Measurements from ENCODE around the gene PSMD10. TPM values are rescaled to one million over a fixed set of nuclear protein-coding genes. Genes with fewer than 3 reads are reported as not detected.
A peak's percentile ranks its signal among the peaks of the same experiment; 100 is the strongest.

Gene PSMD10
- total RNA-seq, 1 experiment from 2014 or later: 88.6 TPM

DNA sequence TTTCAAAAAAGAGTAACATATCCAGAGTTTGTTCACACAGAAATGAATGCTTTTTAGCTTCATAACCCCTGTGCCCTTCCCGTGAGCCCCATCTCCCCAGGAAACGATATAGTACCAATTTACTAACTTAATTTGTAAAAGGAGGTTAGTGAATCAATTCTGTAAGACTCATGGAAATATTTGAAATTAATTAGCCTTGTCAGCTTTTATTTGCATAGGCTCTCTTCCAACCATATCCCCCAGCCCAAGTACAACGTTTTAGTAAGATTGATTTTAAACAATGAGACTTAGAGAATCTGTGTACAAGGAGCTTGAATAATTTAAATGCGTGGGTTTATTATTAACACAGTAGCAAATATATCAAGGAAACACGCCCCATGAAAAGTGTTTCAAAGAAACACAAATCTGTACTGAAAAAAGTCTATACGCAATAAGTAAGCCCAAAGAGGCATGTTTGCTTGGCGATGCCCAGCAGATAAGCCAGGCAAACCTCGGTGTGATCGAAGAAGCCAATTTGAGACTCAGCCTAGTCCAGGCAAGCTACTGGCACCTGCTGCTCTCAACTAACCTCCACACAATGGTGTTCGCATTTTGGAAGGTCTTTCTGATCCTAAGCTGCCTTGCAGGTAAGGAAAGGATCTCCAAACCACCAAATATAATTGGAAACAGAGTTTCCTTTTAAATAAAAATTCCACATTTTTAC is 46.6 kb downstream of the PSMD10 start, which contains the start of gene VSIG1:
Gene VSIG1, plus strand, starts transcription at position 512 of the 703 bp plus-strand sequence. Its CDS starts 66 bp downstream, at position 578.
- intact Hi-C loops (cut with micrococcal nuclease; ENCODE audit: unreplicated experiment) (no loop called here), in situ Hi-C loops (cut with HindIII; ENCODE audit: low pct_unique_long_range_greater_than_20kb, low sequenced_read_pairs) (no loop called here)
- BruUV-seq (replicated peaks): no TSS peak
- Histone ChIP-seq H3K4me1 (ENCODE audit: control insufficient read depth, insufficient read depth, low read length) (no peaks in the 10 kb centered on the region), H3K9me3 (ENCODE audit: control insufficient read depth, insufficient read depth, low read depth, low read length) (no peaks in the 10 kb centered on the region), H3K27ac (ENCODE audit: low read length) (no peak within 1 kb of the TSS), H3K4me3 (ENCODE audit: low read depth in 2 of 2, low read length in 2 of 2) (no peak within 1 kb of the TSS), H3K27me3 (ENCODE audit: control insufficient read depth, insufficient read depth, low read length) (no peaks in the 10 kb centered on the region), H3K36me3 (ENCODE audit: control insufficient read depth, insufficient read depth, low read length) (no peaks in the 10 kb centered on the region)
- no peak for TF ChIP-seq SIN3A (IDR thresholded peaks at IDR 0.05; ENCODE audit: borderline replicate concordance, insufficient read depth, low read depth, low read length)
- TF ChIP-seq, protein P1, sequence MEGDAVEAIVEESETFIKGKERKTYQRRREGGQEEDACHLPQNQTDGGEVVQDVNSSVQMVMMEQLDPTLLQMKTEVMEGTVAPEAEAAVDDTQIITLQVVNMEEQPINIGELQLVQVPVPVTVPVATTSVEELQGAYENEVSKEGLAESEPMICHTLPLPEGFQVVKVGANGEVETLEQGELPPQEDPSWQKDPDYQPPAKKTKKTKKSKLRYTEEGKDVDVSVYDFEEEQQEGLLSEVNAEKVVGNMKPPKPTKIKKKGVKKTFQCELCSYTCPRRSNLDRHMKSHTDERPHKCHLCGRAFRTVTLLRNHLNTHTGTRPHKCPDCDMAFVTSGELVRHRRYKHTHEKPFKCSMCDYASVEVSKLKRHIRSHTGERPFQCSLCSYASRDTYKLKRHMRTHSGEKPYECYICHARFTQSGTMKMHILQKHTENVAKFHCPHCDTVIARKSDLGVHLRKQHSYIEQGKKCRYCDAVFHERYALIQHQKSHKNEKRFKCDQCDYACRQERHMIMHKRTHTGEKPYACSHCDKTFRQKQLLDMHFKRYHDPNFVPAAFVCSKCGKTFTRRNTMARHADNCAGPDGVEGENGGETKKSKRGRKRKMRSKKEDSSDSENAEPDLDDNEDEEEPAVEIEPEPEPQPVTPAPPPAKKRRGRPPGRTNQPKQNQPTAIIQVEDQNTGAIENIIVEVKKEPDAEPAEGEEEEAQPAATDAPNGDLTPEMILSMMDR (IDR thresholded peaks at IDR 0.05): no peak
- no peak for TF ChIP-seq POLR2AphosphoS5 (IDR thresholded peaks at IDR 0.05; ENCODE audit: low read depth, low read length)
- no peak for TF ChIP-seq TCF7L2 (IDR thresholded peaks at IDR 0.05; ENCODE audit: low read depth, low read length)
- TF ChIP-seq, protein P2, sequence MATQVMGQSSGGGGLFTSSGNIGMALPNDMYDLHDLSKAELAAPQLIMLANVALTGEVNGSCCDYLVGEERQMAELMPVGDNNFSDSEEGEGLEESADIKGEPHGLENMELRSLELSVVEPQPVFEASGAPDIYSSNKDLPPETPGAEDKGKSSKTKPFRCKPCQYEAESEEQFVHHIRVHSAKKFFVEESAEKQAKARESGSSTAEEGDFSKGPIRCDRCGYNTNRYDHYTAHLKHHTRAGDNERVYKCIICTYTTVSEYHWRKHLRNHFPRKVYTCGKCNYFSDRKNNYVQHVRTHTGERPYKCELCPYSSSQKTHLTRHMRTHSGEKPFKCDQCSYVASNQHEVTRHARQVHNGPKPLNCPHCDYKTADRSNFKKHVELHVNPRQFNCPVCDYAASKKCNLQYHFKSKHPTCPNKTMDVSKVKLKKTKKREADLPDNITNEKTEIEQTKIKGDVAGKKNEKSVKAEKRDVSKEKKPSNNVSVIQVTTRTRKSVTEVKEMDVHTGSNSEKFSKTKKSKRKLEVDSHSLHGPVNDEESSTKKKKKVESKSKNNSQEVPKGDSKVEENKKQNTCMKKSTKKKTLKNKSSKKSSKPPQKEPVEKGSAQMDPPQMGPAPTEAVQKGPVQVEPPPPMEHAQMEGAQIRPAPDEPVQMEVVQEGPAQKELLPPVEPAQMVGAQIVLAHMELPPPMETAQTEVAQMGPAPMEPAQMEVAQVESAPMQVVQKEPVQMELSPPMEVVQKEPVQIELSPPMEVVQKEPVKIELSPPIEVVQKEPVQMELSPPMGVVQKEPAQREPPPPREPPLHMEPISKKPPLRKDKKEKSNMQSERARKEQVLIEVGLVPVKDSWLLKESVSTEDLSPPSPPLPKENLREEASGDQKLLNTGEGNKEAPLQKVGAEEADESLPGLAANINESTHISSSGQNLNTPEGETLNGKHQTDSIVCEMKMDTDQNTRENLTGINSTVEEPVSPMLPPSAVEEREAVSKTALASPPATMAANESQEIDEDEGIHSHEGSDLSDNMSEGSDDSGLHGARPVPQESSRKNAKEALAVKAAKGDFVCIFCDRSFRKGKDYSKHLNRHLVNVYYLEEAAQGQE (IDR thresholded peaks at IDR 0.05; ENCODE audit: insufficient read depth in 1 of 2, low read depth in 2 of 2, low read length in 1 of 2): no peak
- ATAC-seq: no peak
- no peak for DNase-seq (ENCODE audit: low read depth, low spot score)
- CTCF ChIA-PET: no interaction called here
- POLR2A ChIA-PET: interaction anchor here (0.6 kb wide), 1 partner anchor 43 kb away, joined by 3 read pairs; no protein-coding TSS in a partner anchor

DNA sequence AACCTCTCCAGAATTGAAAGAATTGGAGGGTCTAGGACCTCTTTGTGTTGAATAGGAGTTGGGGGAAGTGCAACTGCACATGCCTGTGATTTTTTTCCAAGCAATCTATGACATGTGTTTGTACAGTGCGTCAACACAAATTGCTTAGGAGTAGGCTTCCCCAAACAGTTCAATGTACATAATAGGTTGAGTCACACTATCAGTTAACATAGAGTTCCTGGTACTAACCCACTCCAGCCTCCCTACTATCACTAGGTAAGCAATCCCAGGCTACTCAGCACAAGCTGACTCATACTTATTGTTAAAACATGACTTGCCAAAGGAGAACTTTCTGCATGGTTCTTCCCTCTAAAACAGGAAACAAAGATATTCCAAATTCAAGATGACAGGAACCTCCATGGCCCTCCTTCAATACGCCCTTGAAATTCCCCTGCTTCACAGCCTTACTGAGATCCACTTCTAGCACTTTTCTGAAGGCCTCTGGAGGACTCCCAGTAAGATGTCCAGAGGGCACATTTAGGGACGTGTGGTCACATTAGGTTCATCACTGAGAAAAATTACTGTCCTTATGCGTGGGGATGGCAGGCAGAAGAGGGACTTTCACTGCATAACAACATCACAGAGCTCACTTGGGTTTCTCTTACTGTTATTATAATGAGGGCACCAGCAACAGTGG is 54.9 kb downstream of the PSMD10 start:
- no peaks in the 10 kb centered on the region for H3K27me3 ChIP-seq (ENCODE audit: control insufficient read depth, insufficient read depth, low read length)
- ChIA-PET POLR2A (no interaction called here), CTCF (no interaction called here)
- H3K27ac ChIP-seq (ENCODE audit: low read length): peak overlapping the region; percentile 89
- no peaks in the 10 kb centered on the region for H3K9me3 ChIP-seq (ENCODE audit: control insufficient read depth, insufficient read depth, low read depth, low read length)
- in situ Hi-C loops (cut with HindIII; ENCODE audit: low pct_unique_long_range_greater_than_20kb, low sequenced_read_pairs): no loop called here
- H3K4me1 ChIP-seq (ENCODE audit: control insufficient read depth, insufficient read depth, low read length): peaks cover 34% of the 10 kb centered on the region
- no TSS peak for BruUV-seq (replicated peaks)
- DNase-seq (ENCODE audit: low read depth, low spot score) (peak; percentile 89), ATAC-seq (peak; percentile 99)
- TF ChIP-seq, protein P1 (IDR thresholded peaks at IDR 0.05): no peak
- TF ChIP-seq, protein P2 (IDR thresholded peaks at IDR 0.05; ENCODE audit: insufficient read depth in 1 of 2, low read depth in 2 of 2, low read length in 1 of 2): no peak
- TF ChIP-seq SIN3A (IDR thresholded peaks at IDR 0.05; ENCODE audit: borderline replicate concordance, insufficient read depth, low read depth, low read length): 0 out of 2 replicates have a peak, but pooled peaks have one; percentile 21
- TF ChIP-seq TCF7L2 (IDR thresholded peaks at IDR 0.05; ENCODE audit: low read depth, low read length): no peak
- peak; percentile 69; the same call in 1 of the 2 replicates for TF ChIP-seq POLR2AphosphoS5 (IDR thresholded peaks at IDR 0.05; ENCODE audit: low read depth, low read length)
- intact Hi-C loops (cut with micrococcal nuclease; ENCODE audit: unreplicated experiment): no loop called here
- H3K36me3 ChIP-seq (ENCODE audit: control insufficient read depth, insufficient read depth, low read length): no peaks in the 10 kb centered on the region
- no peak overlapping the region for H3K4me3 ChIP-seq (ENCODE audit: low read depth in 2 of 2, low read length in 2 of 2)
